ENCODE results near the gene EEA1. TPM values are rescaled to one million over a fixed set of nuclear protein-coding genes. Genes with fewer than 3 reads are reported as not detected.

EEA1 gene
- total and polyA plus RNA-seq, 2 of the 8 experiments (the other 6 are each of a cell fraction or from before 2014, with no cell fraction given), result 1.0 to 18.8 TPM

DNA sequence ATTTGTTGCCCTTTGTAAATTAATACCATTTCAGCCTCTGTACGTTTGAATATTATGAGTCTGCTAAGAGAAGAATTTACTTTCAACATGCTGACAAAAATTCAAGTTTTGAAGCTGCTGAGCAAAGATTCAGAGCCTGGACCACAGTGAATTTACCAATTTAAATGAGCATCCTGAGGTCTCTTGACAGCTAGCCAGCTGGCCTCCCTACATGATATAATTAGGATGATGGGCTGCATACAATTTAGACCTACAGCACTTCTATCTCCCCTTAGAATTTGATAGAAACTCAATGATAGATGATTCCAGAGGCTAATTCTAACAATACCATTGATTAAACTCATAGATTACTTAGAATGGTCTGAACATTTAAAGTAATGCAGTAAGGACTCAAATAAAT, 10.0 kb upstream of the EEA1 start:
- no peak overlapping the region for H3K14ac ChIP-seq (ENCODE audit: insufficient read length)
- H2BK15ac ChIP-seq (ENCODE audit: low read length), result no peak overlapping the region
- ChIA-PET CTCF (ENCODE audit: partially characterized antibody) (no interaction called here), POLR2A (ENCODE audit: partially characterized antibody) (no interaction called here)
- H2AFZ ChIP-seq (ENCODE audit: low read length), result no peak overlapping the region
- FAIRE-seq (no peak), DNase-seq (ENCODE audit: low read depth in 1 of 2, low spot score in 2 of 2) (no peak)
- H3K79me1 ChIP-seq (ENCODE audit: low read depth, low read length), result no peaks in the 10 kb centered on the region
- no peak overlapping the region for H3K4me3 ChIP-seq (ENCODE audit: extremely low read depth in 1 of 4, insufficient read depth in 2 of 4, low read depth in 3 of 4, low read length in 4 of 4)
- H2AK5ac ChIP-seq (ENCODE audit: low read depth, low read length), result no peak overlapping the region
- H3K27me3 ChIP-seq (replicated peaks in 1 of 4; ENCODE audit: control insufficient read depth in 3 of 4, extremely low read depth in 1 of 4, insufficient read depth in 3 of 4, low read length in 3 of 4), result no peaks in the 10 kb centered on the region
- no peak overlapping the region for H3K4ac ChIP-seq (replicated peaks; ENCODE audit: insufficient read length, low read depth, low read length)
- no peak overlapping the region for H2BK12ac ChIP-seq (ENCODE audit: low read depth, low read length)
- H3K4me2 ChIP-seq (ENCODE audit: insufficient read depth in 1 of 2, low read depth in 2 of 2, low read length in 2 of 2), result no peak overlapping the region
- H3K23ac ChIP-seq (ENCODE audit: insufficient read length), result no peak overlapping the region
- TF ChIP-seq EP300 (IDR thresholded peaks at IDR 0.05; ENCODE audit: borderline replicate concordance in 1 of 2, low read depth in 2 of 2, low read length in 2 of 2) (no peak), TAF7 (optimal IDR thresholded peaks at IDR 0.05; ENCODE audit: borderline replicate concordance, low read depth, low read length) (no peak), SUZ12 (IDR thresholded peaks at IDR 0.05; ENCODE audit: low read length) (no peak), GTF2F1 (IDR thresholded peaks at IDR 0.05; ENCODE audit: borderline replicate concordance, low read depth, low read length) (no peak), E2F6 (IDR thresholded peaks at IDR 0.05) (no peak), CREB1 (IDR thresholded peaks at IDR 0.05) (no peak), CTBP2 (IDR thresholded peaks at IDR 0.05; ENCODE audit: borderline replicate concordance, insufficient read depth, insufficient read length, low read length) (no peak), FOSL1 (IDR thresholded peaks at IDR 0.05; ENCODE audit: insufficient read depth, low read depth, low read length) (no peak), POLR2AphosphoS5 (IDR thresholded peaks at IDR 0.05; ENCODE audit: low read depth, low read length) (no peak), SP2 (IDR thresholded peaks at IDR 0.05; ENCODE audit: low read length) (no peak), JUND (IDR thresholded peaks at IDR 0.05; ENCODE audit: low read length) (no peak)
- no peak overlapping the region for H4K5ac ChIP-seq (ENCODE audit: insufficient read length, low read depth, low read length)
- H4K91ac ChIP-seq (replicated peaks; ENCODE audit: insufficient read length, low read length), result no peak overlapping the region
- H3K18ac ChIP-seq (ENCODE audit: extremely low read depth, low read length), result no peak overlapping the region
- no peak overlapping the region for H3K56ac ChIP-seq (replicated peaks; ENCODE audit: insufficient read length, low read depth, low read length)
- 69% methylated on average over 1 of the region's 1 CpG; no CpG with 5 or more reads in 1 of the 2 experiments for WGBS, 2 experiments (ENCODE audit: extremely low coverage in 1 of 2, insufficient coverage in 1 of 2, insufficient read length in 1 of 2, insufficient replicate concordance in 2 of 2, low coverage in 1 of 2, low lambda C conversion rate in 2 of 2, missing lambda C conversion rate in 1 of 2)
- H4K8ac ChIP-seq (ENCODE audit: extremely low read depth, insufficient read depth, low read length), result no peak overlapping the region
- H3K27ac ChIP-seq (ENCODE audit: low read depth, low read length), result no peak overlapping the region
- H4K20me1 ChIP-seq (replicated peaks in 1 of 2; ENCODE audit: control insufficient read depth in 1 of 2, insufficient read depth in 2 of 2, low read length in 2 of 2), result no peaks in the 10 kb centered on the region
- no peaks in the 10 kb centered on the region for H3K23me2 ChIP-seq (ENCODE audit: low read depth, low read length)
- no peaks in the 10 kb centered on the region for H3K36me3 ChIP-seq (ENCODE audit: control insufficient read depth in 2 of 4, insufficient read depth in 4 of 4, low read length in 3 of 4)
- H3K79me2 ChIP-seq (ENCODE audit: control insufficient read depth in 1 of 2, insufficient read depth in 2 of 2, low read length in 2 of 2), result no peaks in the 10 kb centered on the region
- H3K9me3 ChIP-seq (ENCODE audit: insufficient read depth in 2 of 2, low read depth in 1 of 2, low read length in 1 of 2), result no peaks in the 10 kb centered on the region
- no peak overlapping the region for H2BK5ac ChIP-seq (ENCODE audit: low read depth, low read length)
- H2BK20ac ChIP-seq (ENCODE audit: low read length), result no peak overlapping the region
- H3K4me1 ChIP-seq (replicated peaks in 1 of 4; ENCODE audit: control insufficient read depth in 3 of 4, insufficient read depth in 4 of 4, low read length in 3 of 4), result peaks cover 0 to 5% (median 1%) of the 10 kb centered on the region in 4 experiments; a peak in 4 of 7 replicates
- H2BK120ac ChIP-seq (replicated peaks; ENCODE audit: low read depth, low read length), result no peak overlapping the region
- H3K9ac ChIP-seq (replicated peaks in 1 of 4; ENCODE audit: extremely low read depth in 1 of 4, low read depth in 3 of 4, low read length in 3 of 4), result no peak overlapping the region

Measured in H1 (cell line).